Coronary artery (tissue), 2 donors: ENCODE data around the gene SLC25A25.
A peak's percentile ranks its signal among the peaks of the same experiment; 100 is the strongest.

ENCODE experiments used
- DNase-seq: peaks from one replicate; pipeline ENCODE4 v3.0.0-alpha.2; 2017; ENCODE audit warnings: low spot score
- H3K27ac ChIP-seq, 2 donors: fragments of 200-600 bp; sonication (generic); one replicate each; pipeline ENCODE4 v1.5.1; 2016 to 2019
- H3K4me3 ChIP-seq: fragments of 200-600 bp; sonication (generic); 2 replicates; pipeline ENCODE4 v1.5.1; 2016; ENCODE audit warnings: mild to moderate bottlenecking, moderate library complexity
- CTCF ChIP-seq: fragments of 200-600 bp; sonication (generic); IDR thresholded peaks from one replicate; pipeline ENCODE4 v1.5.1; 2019; ENCODE audit warnings: antibody characterized with exemption

SLC25A25 gene

GRCh38 chr9:128114326-128115186, 46.5 kb downstream of the SLC25A25 start:
- TF ChIP-seq CTCF: no peak
- Histone ChIP-seq H3K27ac (no peak overlapping the region), H3K4me3 (no peak overlapping the region)
- DNase-seq: no peak

GRCh38 chr9:128115187-128116103, 47.4 kb downstream of the SLC25A25 start:
- no peak for DNase-seq
- no peak for TF ChIP-seq CTCF
- H3K27ac ChIP-seq: no peak overlapping the region
- H3K4me3 ChIP-seq: no peak overlapping the region

GRCh38 chr9:128116104-128117083, 48.4 kb downstream of the SLC25A25 start:
- TF ChIP-seq CTCF: no peak
- no peak overlapping the region for H3K4me3 ChIP-seq
- no peak overlapping the region for H3K27ac ChIP-seq
- DNase-seq: no peak

- no peak overlapping the region for H3K4me3 ChIP-seq
- DNase-seq: peak; percentile 92
- TF ChIP-seq CTCF: peak; percentile 99
- peak overlapping the region in 1 of 2 donors; percentile 5 for H3K27ac ChIP-seq
These were observed 49.8 kb downstream of the SLC25A25 start for GRCh38 chr9:128117613-128118471.

GRCh38 chr9:128118472-128118857, 50.4 kb downstream of the SLC25A25 start:
- no peak for DNase-seq
- Histone ChIP-seq H3K27ac (no peak overlapping the region), H3K4me3 (no peak overlapping the region)
- no peak for TF ChIP-seq CTCF
